C4-2B (cell line): ENCODE measurements around the gene ZNF440.
"Not testable (repeated sequence)": the region's sequence is repeated elsewhere in the genome, so short reads cannot be mapped to it uniquely, and the experiment has no call there.

Experiments
- H3K27ac ChIP-seq: fragments of 450-650 bp; 2 replicates; pipeline ENCODE4 v1.5.1; 2017
- ZFX ChIP-seq: fragments of 450-650 bp; IDR thresholded peaks from 2 replicates; pipeline ENCODE4 v1.6.1; 2017
- TF ChIP-seq, protein P1 (sequence below): fragments of 450-650 bp; conservative IDR thresholded peaks from 2 replicates; pipeline ENCODE4 v1.5.1; 2017; ENCODE audit warnings: mild to moderate bottlenecking

Gene ZNF440

DNA sequence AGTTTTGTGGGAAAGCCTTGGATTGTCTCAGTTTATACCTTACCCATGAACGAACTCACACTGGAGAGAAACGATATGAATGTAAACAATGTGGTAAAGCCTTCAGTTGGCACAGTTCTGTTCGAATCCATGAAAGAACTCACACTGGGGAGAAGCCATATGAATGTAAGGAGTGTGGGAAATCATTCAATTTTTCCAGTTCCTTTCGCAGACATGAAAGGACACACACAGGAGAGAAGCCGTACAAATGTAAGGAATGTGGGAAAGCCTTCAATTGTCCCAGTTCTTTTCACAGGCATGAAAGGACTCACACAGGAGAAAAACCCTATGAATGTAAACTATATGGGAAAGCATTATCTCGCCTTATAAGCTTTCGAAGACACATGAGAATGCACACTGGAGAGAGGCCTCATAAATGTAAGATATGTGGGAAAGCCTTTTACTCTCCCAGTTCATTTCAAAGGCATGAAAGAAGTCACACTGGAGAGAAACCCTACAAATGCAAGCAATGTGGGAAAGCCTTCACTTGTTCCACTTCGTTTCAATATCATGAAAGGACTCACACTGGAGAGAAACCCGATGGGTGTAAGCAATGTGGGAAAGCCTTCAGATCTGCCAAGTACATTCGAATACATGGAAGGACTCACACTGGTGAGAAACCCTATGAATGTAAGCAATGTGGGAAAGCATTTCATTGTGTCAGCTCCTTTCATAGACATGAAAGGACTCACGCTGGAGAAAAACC, 7.5 kb upstream of the ZNF440 start:
- TF ChIP-seq, protein P1, sequence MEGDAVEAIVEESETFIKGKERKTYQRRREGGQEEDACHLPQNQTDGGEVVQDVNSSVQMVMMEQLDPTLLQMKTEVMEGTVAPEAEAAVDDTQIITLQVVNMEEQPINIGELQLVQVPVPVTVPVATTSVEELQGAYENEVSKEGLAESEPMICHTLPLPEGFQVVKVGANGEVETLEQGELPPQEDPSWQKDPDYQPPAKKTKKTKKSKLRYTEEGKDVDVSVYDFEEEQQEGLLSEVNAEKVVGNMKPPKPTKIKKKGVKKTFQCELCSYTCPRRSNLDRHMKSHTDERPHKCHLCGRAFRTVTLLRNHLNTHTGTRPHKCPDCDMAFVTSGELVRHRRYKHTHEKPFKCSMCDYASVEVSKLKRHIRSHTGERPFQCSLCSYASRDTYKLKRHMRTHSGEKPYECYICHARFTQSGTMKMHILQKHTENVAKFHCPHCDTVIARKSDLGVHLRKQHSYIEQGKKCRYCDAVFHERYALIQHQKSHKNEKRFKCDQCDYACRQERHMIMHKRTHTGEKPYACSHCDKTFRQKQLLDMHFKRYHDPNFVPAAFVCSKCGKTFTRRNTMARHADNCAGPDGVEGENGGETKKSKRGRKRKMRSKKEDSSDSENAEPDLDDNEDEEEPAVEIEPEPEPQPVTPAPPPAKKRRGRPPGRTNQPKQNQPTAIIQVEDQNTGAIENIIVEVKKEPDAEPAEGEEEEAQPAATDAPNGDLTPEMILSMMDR: no peak
- TF ChIP-seq ZFX: no peak

DNA sequence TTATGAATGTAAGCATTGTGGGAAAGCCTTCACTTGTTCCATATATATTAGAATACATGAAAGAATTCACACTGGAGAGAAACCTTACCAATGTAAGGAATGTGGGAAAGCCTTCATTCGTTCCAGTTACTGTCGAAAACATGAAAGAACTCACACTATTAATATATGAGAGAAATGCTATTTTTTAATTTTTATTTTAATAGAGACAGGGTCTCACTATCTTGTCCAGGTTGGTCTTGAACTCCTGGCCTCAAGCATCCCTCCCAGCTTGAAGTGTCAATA, 7.0 kb upstream of the ZNF440 start:
- no peak overlapping the region for H3K27ac ChIP-seq
- TF ChIP-seq, protein P1: no peak
- no peak for TF ChIP-seq ZFX

More for the DNA sequence above, 7.5 kb upstream of the ZNF440 start:
- H3K27ac ChIP-seq: no peak overlapping the region

DNA sequence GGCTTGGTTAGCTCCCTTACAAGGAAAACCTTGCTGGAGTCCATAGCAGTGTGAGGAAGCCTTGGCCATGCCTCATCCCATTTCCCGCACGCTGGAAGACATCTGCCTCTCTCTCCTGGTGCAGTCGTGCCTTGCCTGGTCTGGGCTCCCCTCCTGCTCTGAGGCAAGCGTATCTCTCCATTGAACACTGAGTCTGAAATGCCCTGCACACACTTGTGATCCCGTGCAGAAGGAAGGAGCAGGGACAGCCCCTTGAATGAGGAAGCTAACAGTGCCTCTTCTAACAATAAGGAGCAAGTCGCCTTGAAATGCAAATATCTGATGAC, 407 bp upstream of the ZNF440 start:
- H3K27ac ChIP-seq: peak overlapping the region; percentile 91
- no peak for TF ChIP-seq ZFX
- TF ChIP-seq, protein P1: no peak

DNA sequence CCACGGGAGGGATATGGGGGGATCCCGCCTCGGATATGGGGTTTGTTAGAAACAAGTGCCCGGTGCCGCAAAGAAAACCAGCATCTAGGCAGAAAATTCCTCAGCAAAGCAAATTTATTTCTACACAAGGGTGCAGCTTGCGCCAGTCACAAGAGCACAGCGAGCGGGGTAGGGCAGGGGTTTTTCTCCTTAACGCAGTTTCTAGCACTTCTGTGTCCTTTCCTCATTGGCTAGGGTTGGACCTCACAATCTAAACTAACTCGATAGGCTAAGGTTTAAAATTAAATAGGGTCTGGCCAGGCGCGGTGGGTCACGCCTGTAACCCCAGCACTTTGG, 595 bp downstream of the ZNF440 start:
- TF ChIP-seq ZFX: no peak
- TF ChIP-seq, protein P1: no peak
- H3K27ac ChIP-seq: peak overlapping the region; percentile 91

DNA sequence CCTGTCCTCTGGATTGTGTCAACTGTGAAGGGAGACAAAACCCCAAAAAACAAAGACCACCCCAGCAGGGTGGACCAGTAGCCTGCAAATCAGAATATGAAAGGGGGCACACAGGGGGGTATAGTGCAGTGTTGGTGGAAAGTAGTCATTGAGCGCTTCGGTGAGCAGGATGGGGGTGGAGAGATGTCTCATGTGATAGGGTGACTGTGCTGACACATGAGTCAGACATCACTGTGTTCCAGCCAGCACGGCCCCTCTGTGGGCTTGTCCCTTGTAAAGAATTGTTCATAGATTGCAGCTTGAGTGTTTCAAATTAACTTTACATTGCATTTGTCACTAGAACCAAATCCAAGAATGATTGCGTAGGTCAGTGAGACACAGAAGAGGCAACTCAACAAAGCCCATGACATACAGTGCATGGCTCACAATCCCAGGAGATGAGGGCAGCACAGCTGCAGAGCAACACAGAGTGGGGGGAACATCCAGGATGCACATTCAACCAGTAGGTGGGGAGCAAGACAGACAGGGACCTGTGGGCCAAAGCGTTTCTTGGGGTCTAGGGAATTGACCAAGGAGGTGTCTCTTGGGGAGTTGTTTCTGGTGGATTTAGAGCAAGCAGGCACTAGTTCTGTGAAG, 7.5 kb downstream of the ZNF440 start:
- TF ChIP-seq, protein P1: no peak
- no peak for TF ChIP-seq ZFX
- no peak overlapping the region for H3K27ac ChIP-seq

DNA sequence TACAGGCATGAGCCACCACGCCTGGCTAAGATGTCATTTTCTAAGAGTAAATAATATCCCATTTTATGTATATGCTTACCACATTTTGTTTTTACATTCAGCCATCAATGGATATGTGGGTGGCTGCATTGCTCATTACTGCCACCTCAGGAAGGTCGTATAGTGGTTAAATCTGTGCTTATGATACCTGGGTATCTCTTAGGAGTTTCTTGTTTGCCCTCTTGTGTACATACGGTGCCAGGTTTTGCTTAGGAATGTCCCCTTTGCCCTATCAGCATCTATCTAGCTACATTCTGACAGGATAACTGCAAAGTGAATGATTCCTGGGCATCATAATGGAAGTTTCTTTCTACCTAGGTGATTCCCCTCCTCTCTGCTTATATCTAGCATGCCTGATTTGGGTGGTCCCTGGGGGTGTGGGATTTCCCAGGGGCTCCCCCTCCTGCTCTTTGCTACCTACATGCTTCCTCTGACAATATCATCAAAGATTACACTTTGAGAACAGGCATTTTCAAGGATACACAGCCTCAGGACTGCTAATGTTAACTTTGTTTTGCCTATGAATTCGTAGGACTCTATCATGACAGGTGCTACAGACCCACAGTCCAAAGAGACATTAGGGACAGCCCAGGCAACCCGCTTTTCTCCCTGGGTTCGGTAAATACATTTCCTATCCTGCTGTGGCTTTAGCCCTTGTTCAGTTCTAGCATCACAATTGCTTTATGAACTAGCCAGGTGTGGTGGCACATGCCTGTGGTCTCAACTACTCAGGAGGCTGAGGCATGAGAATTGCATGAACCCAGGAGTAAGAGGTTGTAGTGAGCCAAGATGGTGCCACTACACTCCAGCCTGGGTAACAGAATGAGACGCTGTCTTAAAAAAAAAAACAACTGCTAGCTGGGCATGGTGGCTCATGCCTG, 15.1 kb downstream of the ZNF440 start:
- H3K27ac ChIP-seq: not testable (repeated sequence)

DNA sequence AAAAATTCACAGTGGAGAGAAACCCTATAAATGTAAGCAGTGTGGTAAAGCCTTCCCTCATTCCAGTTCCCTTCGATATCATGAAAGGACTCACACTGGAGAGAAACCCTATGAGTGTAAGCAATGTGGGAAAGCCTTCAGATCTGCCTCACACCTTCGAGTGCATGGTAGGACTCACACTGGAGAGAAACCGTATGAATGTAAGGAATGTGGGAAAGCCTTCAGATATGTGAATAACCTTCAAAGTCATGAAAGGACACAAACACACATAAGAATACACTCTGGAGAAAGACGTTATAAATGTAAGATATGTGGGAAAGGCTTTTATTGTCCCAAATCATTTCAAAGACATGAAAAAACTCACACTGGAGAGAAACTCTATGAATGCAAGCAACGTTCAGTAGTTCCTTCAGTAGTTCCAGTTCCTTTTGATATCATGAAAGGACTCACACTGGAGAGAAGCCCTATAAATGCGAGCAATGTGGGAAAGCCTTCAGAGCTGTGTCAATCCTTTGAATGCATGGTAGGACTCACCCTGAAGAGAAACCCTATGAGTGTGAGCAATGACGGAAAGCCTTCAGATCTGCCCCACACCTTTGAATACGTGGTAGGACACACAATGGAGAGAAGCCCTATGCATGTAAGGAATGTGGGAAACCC, 18.3 kb downstream of the ZNF440 start:
- TF ChIP-seq, protein P1: no peak
- no peak for TF ChIP-seq ZFX
- H3K27ac ChIP-seq: no peak overlapping the region
